ENCODE results near the gene NSFL1C.

The NSFL1C gene

GRCh38 chr20:1415667-1416468 is 50.8 kb downstream of the NSFL1C start:
- H3K4me3 ChIP-seq: no peak overlapping the region
- H3K36me3 ChIP-seq: no peaks in the 10 kb centered on the region
- H3K27me3 ChIP-seq: peaks cover 0 to 10% of the 10 kb centered on the region in 2 donors
- no peak for DNase-seq
- no peak for TF ChIP-seq CTCF (IDR thresholded peaks at IDR 0.05)
- H3K9me3 ChIP-seq: peaks cover 0 to 3% (median 2%) of the 10 kb centered on the region in 3 donors
- intact Hi-C loops (cut with DNase I; ENCODE audit: low total_unique reads): no loop called here
- H3K27ac ChIP-seq: no peak overlapping the region
- H3K4me1 ChIP-seq: no peaks in the 10 kb centered on the region

GRCh38 chr20:1414982-1415381 is 51.7 kb downstream of the NSFL1C start:
- H3K4me3 ChIP-seq: no peak overlapping the region
- H3K36me3 ChIP-seq: no peaks in the 10 kb centered on the region
- no peak overlapping the region for H3K27ac ChIP-seq
- TF ChIP-seq CTCF (IDR thresholded peaks at IDR 0.05): no peak
- no peaks in the 10 kb centered on the region for H3K9me3 ChIP-seq
- DNase-seq: no peak
- intact Hi-C loops (cut with DNase I; ENCODE audit: low total_unique reads): no loop called here
- peaks cover 0 to 10% of the 10 kb centered on the region in 2 donors for H3K27me3 ChIP-seq
- H3K4me1 ChIP-seq: no peaks in the 10 kb centered on the region

GRCh38 chr20:1405801-1406200 is 60.8 kb downstream of the NSFL1C start:
- no peaks in the 10 kb centered on the region for H3K4me1 ChIP-seq
- DNase-seq: no peak
- H3K27ac ChIP-seq: no peak overlapping the region
- no peaks in the 10 kb centered on the region for H3K9me3 ChIP-seq
- peaks cover 0 to 24% of the 10 kb centered on the region in 2 donors for H3K27me3 ChIP-seq
- H3K36me3 ChIP-seq: no peaks in the 10 kb centered on the region
- TF ChIP-seq CTCF (IDR thresholded peaks at IDR 0.05): no peak
- H3K4me3 ChIP-seq: no peak overlapping the region
- intact Hi-C loops (cut with DNase I; ENCODE audit: low total_unique reads): no loop called here

GRCh38 chr20:1403624-1404023 is 63.0 kb downstream of the NSFL1C start:
- H3K4me3 ChIP-seq: no peak overlapping the region
- H3K27me3 ChIP-seq: peaks cover 0 to 31% of the 10 kb centered on the region in 2 donors
- no peaks in the 10 kb centered on the region for H3K36me3 ChIP-seq
- no peak for DNase-seq
- no peaks in the 10 kb centered on the region for H3K9me3 ChIP-seq
- intact Hi-C loops (cut with DNase I; ENCODE audit: low total_unique reads): no loop called here
- no peak for TF ChIP-seq CTCF (IDR thresholded peaks at IDR 0.05)
- H3K27ac ChIP-seq: no peak overlapping the region
- no peaks in the 10 kb centered on the region for H3K4me1 ChIP-seq

- H3K27me3 ChIP-seq: peaks cover 0 to 38% of the 10 kb centered on the region in 2 donors
- no peaks in the 10 kb centered on the region for H3K4me1 ChIP-seq
- no peaks in the 10 kb centered on the region for H3K9me3 ChIP-seq
- TF ChIP-seq CTCF (IDR thresholded peaks at IDR 0.05): no peak
- H3K27ac ChIP-seq: no peak overlapping the region
- intact Hi-C loops (cut with DNase I; ENCODE audit: low total_unique reads): no loop called here
- H3K4me3 ChIP-seq: no peak overlapping the region
- H3K36me3 ChIP-seq: no peaks in the 10 kb centered on the region
- no peak for DNase-seq
These were observed 64.5 kb downstream of the NSFL1C start for GRCh38 chr20:1402149-1402548.
